Activated T-helper 1 cell treated with Interleukin-2 at 50 U/mL for 16 hours (primary cell): ENCODE data around the gene PIEZO2.
"Not testable (repeated sequence)": the region's sequence is repeated elsewhere in the genome, so short reads cannot be mapped to it uniquely, and the experiment has no call there.

Experiments
- DNase-seq: peaks from one replicate; pipeline ENCODE4 v3.0.0-alpha.2; 2020; ENCODE audit warnings: low read depth

Gene PIEZO2

DNA sequence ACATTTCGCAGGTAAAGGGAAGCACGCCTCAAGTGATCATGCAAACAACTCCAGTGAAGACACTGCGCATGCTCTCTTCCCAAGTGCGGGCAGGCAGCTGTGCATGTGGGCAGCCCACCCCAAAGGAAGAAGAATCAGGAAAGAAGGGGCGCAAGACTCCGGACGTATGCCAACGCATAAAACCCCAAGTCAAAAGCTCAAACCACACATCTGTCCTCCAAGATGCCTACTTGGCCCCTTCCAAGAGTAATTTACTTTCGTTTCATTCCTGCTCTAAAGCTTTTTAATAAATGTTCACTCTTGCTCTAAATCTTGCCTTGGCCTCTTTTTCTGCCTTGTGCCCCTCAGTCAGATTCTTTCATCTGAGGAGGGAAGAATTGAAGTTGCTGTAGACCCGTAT lies 254.9 kb downstream of the PIEZO2 start:
- no peak for DNase-seq

DNA sequence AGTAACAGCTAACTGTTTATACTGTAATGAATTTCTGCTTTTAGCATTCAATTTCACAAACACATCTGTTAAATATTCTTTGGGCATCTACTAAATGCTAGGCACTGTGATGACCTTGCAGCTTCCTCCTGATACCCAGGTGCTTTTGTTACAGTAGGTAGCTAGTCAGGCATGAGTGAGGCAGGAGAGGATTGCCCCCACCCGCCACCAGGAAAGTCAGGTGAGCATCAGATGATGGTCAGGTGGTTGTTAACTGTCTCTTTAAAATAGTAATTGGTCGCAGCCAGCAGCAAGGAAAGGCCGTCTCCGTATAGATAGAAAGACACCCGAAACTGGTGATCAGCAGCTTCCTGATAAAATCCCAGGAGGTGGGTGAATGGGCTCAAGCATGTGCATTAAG lies 255.6 kb downstream of the PIEZO2 start:
- DNase-seq, result no peak

DNA sequence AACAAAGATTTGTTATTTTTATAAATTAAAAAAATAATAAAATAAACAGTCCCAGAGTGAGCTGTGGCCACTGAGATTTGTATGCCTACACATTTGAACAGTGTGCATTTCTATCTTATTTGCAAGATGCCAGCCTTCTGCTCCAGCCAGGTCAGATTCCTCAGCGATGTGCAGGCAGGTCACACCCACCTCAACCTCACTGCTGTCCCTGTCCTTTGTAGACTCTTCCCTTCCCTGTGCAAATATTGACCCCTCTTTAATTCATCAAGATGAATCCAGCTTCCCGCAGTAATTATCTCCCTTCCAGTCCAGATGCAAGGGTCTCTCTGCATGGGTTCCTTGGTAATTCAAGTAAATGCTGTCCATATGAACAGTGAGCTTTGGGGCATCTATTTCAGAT lies 256.2 kb downstream of the PIEZO2 start:
- no peak for DNase-seq

DNA sequence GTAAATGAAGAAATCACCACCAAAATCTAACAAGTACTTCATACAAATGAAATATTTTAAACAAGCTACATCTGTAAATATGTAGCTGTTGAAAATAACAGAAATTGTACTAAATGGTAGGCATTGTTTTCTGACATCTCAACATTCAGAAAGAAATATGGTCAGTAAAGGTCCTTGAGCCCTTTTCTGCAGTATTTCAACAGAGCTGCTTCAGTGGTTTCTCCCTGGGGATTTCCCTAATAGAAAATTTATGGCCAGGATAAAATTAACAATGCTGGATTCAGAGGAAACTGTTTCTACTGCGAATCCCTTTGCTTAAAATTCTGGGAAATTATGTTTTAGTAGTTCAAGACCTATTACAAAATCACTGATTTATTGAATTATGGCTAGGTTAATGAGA lies 256.6 kb downstream of the PIEZO2 start:
- DNase-seq, result no peak

DNA sequence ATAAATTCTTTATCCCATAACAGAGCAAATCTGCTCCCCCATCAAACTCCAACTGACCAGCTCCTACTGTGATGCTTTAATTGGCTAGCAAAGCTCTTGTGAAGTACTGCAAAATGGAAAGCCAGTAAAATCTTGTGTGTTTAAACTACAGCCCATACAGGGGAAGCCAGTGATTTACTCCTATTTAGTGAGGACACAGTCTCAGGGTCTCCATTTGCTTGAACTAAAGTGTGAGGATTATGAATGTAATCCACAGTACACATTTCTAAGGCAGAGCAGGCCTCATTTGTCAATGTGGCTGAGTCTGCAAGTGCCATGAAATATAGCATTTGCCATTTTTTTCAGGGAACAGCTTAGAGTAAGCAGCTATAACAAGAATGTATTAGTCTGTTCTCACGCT lies 259.3 kb downstream of the PIEZO2 start:
- no peak for DNase-seq

DNA sequence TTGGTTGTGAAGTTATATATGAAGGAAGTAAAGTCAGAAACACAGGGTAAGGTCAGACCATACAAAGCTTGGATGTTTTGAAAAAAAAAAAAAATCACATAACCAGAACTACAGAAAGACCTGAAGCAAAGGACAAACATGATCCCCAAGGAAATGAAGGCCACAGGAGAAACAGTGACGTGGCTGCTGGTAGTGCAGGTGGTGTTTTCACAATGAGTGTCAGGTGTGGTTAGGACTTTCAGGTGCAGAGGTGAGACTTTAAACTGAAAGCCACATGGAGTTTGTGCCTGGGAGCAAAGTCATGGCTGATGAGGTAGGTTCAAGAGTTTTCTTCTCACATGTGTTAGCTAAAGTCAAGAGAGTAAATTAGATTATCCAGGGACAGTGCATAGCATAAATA lies 270.7 kb downstream of the PIEZO2 start:
- DNase-seq, result no peak

DNA sequence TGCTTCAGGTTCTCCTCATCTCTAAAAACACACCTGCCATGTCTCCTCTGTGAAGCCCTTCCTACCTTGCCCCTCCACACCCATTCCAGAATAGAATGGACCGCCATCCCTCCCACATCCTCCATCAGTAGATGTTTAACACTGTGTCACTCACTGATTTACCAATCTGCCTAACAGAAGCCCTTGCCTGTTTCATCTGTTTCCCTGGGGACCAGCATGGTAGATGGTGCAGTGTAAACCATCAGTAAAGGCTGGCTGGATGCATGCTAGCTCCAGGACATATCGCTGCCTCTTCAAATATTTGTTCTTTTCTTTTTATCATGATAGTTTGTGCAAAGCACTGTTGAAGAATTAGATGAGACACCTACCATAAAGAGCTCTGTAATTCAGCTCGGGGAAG lies 271.4 kb downstream of the PIEZO2 start:
- no peak for DNase-seq

DNA sequence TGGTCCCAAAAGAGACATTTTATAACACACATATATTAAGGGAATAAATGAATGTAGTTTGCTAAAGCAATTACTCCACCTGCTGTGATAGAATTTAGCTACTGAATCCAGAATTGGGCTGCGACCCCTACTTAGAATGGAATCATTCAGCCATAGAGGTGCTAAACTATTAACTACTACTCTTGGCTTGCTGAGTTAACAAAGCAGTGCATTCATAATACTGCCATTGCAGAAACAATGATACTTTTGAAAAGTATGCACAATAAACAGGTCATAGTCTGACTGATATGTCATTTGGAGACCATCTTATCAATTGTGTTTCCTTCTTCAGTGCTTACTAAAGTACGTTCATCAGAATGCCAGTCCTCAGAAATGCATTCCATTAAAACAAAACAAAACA lies 273.6 kb downstream of the PIEZO2 start:
- DNase-seq, result no peak

DNA sequence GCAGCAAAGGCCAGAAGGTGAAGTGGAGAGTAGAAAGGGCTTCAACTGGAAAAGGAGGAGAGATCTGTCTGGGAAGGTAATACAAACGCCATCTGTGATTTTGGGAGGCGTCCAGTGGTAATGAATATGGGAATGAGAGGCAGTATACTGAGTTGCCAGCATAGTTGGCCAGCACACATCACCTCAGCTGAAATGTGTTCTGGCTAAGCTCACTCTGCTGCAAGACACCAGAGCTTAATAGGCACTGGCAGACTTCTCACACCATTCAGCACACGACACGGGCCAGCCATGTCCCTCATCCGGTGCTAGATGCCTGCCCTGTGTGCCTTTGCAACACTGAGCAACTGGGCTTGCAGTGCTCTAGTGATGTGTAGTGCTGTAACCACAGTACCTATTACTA lies 277.1 kb downstream of the PIEZO2 start:
- DNase-seq, result no peak

DNA sequence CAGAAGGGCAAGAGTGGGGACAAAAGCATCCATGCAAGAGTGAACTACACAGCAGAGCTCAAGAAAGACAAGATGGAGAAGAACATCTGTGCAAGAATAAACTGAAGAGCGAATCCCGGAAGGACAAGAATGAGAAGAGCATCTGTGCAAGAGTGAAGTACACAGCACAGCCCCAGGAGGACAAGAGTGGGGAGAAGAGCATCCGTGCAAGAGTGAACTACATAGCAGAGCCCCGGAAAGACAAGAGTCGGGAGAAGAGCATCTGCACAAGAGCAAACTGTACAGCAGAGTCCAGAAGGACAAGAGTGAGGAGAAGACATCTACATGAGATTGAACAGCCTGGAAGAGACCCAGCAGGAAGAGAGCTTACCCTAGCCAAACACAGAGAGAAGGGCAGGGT lies 284.6 kb downstream of the PIEZO2 start:
- DNase-seq, result no peak

DNA sequence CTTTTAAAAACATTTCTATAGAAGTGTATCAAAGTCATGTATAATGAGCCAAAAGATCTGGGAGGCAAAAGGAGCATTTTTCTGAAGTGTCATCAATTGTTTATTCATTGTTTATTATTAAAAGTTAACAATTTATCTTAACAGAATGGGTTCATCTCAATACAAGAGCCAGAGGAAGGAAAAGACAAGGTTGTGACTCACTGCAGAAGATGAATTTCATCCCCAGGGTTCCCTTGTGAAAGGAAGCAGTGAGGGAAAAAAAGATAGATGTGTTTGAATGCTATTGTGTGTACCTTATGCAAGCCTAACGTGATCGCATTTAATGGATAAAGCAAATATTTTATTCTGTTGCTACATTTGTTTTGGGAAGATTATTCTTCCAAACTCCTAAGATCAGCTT lies 286.3 kb downstream of the PIEZO2 start:
- no peak for DNase-seq

DNA sequence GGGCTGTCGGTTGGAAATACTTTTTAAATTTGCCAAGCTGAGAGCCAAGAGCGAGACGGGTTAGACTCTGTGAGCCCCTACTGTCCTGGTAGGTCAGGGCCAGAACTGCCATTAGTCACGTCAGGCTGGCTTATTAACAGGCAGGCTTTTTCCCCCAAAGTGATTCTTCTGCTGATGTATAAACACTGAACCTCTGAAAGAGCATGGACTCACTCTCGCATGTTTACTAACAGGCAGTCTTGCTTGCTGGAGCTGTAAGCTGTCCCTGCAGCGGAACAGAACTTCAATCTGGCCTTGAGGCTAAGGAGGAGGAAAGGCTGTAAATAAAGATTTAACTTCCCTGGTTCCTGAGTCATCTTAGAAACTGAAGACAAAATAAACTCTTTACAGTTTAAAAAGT lies 288.4 kb downstream of the PIEZO2 start:
- no peak for DNase-seq

DNA sequence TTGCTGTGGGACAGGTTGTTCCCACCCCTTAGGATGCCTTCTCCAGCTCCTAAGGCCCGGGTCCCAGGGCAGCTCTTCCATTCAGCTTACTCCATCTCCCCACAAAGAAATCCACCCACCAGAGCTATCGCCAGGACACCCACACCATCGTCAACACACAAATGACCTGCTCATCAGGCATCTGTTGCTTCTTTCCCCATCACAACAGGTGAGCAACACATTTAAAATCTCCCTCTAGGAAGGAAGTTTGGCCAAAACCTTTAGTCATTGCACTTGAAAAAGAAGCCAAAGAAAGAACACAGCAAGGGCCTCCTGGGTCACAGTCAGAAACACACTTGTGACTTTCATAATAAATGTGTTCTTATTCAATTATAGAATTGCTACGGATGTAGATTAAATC lies 289.0 kb downstream of the PIEZO2 start:
- DNase-seq, result no peak

DNA sequence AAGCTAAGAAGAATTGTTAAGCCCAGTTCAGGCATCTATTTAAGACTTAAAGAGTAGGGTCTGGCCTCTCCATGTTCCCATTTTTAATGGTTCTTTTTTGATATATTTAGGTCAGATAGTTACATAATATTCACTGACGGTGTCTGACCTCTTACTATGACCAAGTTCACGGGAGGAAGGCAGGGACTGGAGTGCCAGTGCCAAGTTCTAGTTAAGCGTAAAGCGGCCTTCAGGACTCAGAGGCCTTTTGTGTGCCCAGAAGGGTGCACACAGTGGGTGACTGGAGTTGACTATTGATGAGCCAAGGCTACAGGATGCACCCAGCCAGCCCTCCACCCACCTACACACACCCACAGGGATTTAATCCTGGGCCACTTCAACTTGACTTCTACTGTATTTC lies 290.9 kb downstream of the PIEZO2 start:
- DNase-seq, result no peak

DNA sequence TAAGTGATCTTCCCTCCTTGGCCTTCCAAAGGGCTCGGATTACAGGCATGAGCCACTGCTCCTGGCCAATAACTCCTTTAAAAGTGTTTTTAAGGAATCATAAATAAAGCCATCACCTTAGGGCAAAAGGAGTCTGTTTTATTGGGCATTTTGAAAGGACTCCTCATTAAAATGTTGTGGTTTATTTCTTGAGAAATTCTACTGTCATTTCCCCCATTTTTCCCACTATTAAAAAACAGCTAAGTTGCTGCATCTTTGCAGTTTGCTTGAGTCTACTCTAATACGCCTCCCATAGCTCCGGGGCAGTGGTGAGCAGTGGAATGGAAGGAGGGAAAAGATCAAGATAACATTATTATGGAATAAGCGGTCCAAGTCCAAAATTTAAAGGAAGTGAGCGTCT lies 293.2 kb downstream of the PIEZO2 start:
- DNase-seq, result no peak

DNA sequence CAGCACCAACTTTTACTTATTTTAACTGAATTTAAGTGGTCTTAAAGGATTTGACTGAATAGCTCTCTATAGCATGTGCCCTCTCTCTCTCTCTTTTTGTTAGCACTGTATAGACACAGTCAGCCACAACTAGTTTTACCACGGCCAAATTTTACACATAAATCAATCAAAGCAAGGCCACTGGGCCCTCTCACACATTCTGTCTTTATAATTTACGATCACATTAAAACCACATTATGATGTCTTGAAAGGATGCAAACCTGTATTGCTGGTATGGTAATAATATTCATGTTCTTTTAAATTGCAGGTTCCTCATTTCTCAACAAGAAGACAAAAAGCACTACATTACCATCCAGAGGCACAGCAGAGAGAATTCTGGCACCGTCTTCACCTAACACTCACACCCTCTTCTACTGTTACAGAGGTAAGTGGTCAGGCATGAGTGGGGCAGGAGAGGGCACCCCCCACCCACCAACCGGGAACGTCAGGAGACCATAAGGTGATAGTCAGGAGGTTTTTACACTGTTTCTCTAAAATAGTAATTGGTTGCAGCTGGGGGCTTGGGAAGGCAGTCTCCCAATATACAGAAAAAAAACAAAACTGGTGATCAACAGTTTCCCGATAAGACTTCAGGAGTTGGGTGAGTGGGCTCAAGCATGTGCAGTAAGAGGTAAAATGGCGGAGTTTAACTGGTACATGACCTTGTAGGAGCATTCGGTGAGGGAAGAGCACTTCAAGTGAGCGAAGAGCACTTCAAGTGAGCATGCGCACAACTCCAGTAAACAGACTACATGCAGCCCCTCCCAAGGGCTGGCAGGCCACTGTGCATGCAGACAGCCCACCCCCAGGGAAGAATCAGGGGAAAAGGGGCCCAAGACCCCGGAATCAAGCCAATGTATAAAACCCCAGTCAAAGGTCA lies 296.7 kb downstream of the PIEZO2 start:
- DNase-seq, result no peak

DNA sequence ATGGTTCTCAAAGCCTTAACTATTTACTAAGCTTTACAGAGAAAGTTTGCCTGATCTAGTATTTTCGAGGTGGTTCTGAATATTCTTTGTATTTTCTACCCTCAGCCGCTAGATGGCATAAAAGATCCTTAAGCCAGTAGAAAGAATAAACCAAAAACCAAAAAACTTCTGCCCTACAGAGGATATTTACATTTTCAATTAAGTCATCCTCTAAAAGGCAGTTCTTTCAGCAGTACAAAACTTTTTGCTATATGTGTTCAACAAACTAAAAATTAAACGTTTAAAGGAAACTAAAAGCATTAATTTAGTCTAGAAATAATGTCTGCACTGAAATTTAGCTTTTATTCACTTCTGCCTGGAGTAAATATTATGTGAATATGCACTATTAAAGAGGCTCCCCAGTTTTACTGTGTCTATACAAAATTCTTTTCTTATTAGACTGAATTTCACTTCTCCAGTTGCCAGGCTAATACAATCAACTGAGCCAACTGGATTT lies 297.5 kb downstream of the PIEZO2 start:
- DNase-seq, result no peak

DNA sequence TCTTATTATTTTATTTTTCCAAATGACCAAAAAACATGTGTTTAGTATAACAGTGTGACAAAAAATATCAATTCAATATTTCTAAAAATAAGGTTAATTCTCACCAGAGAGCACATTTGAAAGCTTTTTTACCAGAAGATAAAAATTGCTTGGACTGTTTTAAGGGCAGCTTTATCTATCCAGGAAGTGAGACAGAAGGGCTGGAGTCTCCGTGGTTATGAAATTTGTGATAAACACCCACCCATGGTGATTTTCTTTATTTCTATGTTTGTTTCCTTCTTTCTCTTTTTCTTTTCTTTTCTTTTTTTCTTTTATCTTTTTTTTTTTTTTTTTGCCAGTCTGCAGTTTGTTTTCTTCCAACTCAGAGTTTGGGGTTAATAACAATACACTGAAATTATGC lies 298.5 kb downstream of the PIEZO2 start:
- DNase-seq, result no peak

DNA sequence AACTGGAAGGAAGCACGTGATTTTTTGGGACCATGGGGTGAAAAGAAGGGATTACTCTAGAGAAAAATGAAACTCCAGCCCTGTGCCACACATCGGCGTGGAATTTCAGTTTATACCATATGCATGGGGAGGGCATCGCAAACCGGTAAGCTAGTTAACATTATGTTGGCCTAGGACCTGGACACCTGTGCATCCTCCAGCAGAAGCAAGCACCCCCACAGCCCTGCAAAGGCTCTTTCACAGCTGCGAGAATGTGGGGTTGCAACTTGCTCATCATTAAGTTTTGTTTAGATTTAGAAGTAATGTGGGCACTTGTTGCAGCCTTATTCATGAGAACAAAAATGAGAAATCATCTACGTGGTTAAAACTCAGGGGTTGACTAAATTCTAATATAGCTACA lies 299.2 kb downstream of the PIEZO2 start:
- no peak for DNase-seq

DNA sequence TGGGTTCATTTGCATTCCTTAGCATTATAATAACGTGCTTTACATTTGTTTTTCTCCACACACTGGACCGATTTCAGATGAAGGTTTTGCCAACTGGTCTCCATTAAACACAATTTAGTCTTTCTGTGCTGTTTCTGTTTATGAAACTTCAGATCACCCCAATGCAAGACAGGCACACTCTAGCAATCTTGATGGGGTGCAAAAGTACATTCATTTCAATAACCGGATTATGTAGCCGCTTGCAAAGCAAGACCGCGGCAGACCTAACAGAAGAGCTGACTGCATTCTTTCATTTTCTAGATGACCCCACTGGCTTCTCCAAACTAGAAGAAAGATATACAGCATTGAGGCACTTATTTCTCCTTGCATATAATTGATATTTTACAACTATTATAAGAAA lies 301.5 kb downstream of the PIEZO2 start:
- no peak for DNase-seq

DNA sequence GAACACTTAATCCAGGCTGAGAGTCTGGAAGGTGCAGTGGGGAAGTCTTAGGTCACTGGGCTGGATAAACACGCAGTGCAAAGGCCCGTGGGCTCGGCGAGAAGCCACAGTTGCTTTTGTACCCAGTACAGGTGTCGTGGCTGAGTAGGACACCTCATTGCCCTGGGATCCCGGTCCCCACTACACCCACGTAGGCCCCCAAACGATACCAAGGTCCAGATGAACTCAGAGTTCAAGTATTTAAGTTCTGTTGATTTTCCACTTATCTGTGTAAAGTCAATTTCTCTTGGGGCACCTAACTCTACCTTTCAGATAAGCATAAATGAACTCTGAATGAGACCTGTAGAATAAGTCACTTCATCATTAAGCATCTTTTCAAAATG lies 302.0 kb downstream of the PIEZO2 start:
- DNase-seq, result no peak

DNA sequence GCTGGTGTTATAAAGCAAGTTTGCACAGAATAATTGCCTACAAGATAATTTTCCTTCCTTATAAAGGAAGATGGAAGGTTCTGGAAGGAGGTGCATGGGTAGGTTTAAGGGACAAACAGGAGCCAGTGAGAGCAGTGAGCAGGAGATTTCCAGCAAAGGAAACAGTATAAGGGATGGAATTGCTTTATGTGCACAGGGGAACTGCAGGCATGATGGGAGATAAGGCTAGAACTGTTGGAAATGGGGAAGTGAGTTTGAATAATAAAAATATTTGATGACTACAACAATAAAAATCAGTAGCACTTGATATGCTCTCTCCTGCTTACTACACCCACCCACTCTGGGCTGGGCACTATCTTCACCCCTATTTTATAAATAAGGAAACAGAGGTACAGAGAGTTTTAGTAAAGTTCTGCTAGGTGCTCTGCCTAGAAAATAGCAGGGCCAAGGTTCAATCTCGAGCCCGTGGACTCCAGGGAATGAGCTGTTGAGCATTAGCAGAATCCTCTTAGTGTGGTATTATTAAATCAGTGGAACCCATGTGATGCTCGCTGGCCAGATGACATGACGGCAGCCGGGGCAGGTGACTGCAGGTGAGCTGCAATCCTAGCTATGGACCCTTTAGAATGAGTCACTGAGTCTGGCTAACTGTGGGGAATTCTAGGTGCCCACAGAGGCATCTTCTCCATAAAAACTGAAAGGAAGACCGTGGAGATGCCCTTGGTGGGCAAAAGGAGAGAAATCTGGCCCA lies 302.5 kb downstream of the PIEZO2 start:
- DNase-seq, result no peak

DNA sequence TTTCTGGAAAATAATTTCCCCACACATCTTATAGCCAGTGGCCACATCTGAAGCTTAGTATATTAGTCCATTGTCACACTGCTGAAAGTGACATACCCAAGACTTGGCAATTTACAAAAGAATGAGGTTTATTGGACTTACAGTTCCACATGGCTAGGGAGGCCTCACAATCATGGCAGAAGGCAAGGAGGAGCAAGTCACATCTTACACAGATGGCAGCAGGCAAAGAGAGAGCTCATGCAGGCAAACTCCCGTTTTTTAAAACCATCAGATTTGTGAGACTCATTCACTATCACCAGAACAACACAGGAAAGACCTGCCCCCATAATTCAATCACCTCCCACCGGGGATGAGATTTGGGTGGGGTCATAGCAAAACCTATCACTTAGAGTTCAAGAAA lies 303.3 kb downstream of the PIEZO2 start:
- DNase-seq, result not testable (repeated sequence)
